GM19240 (cell line): ENCODE results near the gene TBC1D13.
"Not testable (repeated sequence)": the region's sequence is repeated elsewhere in the genome, so short reads cannot be mapped to it uniquely, and the experiment has no call there.

Experiments
- DNase-seq: peaks from one replicate; pipeline ENCODE4 v3.0.0; 2011; ENCODE audit warnings: low spot score; ENCODE audit not compliant: insufficient read length

TBC1D13 gene

DNA sequence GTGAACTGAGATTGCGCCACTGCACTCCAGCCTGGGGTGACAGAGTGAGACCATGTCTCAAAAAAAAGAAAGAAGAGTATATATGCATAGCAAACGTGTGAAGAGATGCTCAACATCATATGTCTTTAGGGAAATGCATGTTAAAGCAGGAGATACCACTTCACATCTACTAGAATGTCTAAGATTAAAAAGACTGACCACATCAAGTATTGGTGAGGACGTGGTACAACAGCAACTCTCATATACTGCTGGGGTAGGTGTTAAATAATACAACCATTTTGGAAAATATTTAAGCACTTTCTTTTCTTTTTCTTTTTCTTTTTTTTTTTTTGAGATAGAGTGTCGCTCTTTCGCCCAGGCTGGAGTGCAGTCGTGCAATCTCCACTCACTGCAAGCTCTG is 1.6 kb upstream of the TBC1D13 start:
- no peak for DNase-seq

DNA sequence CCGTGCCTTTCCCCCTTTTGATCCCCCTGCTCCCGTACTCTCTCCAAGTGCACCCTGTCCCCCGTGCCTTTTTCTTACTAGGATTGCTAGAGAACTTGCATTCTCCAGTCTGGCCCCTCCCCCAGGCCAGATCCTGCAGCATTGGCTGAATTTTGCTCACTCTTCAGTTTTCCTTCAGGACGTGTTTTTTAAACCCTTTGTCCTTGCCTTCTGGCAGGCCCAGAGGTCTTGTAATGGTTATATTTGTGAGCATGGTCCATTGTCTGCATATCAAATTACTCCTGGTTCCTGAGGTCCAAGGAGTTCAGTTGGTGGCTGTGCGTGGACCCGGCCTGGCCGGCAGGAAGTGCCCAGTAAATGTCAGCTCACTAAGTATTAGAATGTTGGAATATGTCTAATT is 606 bp downstream of the TBC1D13 start:
- DNase-seq: no peak

DNA sequence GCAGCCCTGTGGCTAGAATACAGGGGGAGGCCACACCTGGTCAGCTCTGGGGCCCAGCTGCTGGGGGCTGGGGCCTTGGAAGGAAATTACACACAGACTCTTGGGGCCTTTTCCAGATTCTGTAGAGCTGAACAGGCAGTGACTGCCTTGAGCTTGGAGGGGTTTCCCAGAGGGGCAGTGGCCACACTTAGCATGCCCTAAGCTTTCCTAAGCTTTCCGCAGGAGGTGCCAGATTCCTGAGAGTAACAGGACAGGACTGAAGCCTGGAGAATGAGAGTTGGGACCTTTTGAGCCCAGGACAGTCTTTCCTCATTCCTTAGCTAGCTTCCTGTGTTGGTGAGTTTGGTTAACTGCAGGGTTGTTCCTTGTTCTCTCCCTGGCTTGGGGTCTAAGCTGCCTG is 1.4 kb downstream of the TBC1D13 start:
- no peak for DNase-seq

DNA sequence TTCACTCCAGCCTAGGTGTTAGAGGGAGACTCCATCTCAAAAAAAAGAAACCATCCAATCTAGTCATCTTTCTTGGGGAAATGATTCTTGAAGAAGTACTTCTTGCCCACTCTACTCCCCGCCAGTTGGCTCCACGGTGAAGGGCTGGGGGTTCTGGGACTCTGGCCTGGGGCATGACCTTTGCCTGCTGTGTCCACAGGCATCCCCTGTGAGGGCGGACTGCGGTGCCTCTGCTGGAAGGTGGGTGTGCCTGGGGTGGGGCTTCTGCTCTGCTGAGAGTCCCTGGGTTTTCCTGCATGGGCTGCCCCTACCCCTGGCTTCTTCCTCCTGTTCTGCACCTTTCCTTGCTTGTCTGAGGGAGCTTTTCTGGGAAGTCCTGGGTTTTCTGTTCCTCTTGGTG is 3.5 kb downstream of the TBC1D13 start:
- DNase-seq: no peak

DNA sequence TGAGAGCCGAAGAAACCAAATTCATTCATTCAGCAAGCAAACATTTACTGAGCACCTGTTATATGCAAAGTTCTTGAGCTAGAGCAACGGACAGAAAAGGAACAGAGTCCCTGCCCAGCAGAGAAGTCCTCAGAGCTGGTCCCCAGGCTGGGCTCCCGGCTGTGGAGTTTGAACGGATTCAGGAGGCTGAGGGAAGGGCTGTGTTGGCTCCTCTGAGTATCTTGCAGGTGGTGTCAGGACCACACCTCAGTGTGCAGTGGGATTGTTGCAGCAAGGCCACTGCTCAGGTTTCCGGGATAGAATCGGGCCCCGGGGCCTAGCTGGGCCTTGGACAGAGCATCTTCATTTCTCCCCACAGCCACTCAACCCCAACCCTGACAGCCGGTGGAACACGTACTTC is 5.1 kb downstream of the TBC1D13 start:
- no peak for DNase-seq

DNA sequence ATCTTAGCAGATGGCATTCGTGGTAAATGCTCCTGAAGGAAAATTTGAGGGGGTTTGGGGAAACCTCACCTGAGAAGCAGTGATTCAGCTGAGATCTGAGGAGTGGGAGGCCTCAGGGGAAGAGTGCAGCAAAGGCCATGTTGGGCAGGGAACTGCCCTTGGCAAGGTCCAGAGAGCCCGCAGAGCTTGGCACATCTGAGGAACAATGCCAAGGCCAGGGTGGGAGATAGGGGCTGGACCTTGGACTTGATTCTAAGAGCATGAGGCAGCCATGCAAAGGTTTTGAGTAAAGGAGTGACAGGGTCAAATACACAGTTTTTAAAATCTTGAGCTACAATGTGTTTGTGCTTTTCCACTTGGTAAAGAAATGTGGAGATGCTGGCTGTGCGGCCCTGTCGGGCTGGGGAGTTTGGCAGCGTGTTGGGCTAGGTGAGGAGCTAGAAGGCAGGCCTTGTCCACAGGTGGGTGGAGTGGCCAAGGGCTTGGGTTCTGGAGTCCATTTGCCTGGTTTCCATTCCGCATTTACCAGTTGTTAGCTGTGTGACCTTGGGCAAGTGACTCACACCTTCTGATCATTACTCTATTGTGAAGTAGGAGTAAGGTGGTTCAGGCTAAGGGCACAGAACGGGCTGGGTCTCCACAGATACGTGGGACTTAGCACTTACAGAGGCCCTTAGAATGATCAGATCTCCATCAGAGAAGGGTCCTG is 6.1 kb downstream of the TBC1D13 start:
- no peak for DNase-seq

DNA sequence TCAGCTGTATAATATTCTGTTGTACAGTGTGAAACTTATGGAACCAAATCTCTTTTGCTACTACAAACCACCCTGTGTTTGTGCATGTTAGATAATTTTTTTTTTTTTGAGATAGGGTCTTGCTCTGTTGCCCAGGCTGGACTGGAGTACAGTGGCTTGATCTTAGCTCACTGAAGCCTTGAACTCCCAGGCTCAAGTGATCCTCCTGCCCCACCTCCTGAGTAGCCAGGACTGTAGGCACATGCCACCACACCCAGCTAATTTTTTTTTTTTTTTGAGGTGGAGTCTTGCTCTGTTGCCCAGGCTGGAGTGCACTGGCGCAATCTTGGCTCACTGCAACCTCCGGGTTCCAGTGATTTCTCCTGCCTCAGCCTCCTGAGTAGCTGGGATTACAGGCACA is 7.9 kb downstream of the TBC1D13 start:
- DNase-seq: not testable (repeated sequence)

DNA sequence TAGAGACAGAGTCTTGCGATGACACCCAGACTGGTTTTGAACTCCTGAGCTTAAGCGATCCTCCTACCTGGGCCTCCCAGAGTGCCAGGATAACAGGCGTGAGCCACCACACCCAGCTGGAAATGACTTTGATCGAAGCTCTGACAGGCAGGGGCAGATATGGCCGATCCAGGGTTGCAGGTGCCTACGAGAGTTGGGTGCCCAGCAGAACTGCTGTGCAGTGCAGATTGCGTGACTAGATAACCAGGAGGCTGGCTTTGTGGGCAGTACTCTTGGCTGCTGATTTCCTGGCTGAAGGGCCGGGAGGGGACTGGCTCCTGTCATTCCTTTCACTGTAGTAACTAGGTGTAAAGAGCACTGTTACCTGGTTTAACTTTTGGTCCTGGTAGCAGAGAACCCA is 11.8 kb downstream of the TBC1D13 start:
- no peak for DNase-seq

DNA sequence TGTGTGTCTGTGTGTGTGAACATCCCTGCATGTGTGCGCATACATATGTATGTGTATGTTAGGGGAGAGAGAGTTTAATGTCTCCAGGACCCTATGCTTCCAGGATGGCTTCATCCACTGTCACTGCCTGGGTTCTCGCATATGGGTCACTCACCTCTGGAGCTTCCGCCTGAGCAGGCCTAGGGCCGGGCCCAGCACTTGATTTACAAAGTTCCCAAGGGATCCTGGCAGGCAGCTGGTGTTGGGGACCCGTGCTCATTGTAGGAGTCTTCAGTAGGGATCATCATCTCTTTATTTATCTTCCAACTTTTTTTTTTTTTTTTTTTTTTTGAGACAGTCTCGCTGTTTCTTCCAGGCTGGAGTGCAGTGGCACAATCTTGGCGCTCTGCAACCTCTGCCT is 13.0 kb downstream of the TBC1D13 start:
- DNase-seq: no peak

DNA sequence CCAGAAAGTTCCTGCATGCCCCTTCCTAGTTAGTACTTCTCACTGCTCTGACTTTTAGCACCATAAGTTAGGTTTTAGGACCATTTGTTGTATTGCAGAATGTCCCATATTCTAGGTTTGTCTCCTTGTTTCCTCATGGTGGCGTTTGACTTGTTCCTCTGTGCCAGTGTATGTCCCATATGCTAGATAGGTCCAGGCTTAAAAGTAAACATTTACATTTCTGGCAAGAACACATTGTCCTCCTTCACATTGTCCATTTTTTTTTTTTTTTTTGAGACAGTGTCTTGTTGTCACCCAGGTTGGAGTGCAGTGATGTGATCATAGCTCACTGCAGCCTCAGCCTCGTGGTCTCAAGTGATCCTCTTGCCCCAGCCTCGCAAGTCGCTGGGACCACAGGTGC is 15.4 kb downstream of the TBC1D13 start:
- DNase-seq: no peak

DNA sequence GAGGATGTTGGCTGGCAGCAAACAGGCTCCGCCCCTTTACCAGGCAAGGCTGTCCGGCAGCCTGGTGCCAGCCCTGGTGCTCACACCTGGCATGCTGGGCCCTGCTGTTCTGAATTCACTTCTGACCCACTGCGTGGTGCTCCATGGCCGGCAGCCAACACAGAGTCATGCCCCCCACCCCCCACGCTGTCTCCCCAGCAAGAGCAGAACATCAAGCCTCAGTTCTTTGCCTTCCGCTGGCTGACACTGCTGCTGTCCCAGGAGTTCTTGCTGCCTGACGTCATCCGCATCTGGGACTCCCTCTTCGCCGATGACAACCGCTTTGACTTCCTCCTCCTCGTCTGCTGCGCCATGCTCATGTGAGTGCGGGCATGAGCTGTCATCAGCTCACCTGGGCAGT is 18.6 kb downstream of the TBC1D13 start:
- DNase-seq: no peak

DNA sequence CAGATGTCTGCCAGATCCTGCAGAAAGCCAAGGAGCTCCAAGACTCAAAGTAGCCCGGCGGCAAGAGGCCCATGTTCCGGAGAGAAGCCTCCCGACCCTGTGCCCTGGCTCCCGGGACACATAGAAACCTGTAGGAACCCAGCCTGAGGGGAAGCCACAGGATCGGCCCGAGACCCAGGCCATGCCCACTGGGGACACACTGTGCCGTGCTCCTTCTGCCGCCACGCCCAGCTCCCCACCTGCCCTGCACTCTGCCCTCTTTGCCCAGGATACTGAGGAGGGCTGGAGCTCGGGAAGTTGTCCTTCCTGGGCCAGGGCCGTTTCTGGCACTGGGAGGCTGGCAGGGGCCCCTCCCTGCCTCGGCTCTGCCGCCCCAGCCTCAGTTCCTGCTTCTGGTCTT is 20.8 kb downstream of the TBC1D13 start:
- no peak for DNase-seq

DNA sequence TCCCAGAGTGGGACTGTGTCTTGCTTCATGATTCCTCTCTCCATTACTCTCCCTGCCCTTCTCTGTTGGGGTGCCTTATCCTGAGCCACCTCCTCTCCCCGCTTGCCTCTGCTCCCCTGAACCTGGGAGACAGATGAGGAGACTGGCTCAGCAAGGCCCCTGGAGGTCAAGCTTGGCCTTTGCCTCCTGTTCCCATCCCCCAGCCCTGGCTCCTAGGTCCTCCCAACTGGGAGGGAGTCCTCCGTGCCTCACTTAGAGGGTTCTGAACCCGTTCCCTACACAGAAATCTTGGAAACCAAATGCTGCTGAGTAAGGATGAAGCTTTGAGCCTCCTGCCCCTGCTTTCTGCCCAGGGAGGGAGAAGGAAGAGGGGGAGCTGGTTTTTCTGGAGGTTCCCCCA is 21.5 kb downstream of the TBC1D13 start:
- no peak for DNase-seq

DNA sequence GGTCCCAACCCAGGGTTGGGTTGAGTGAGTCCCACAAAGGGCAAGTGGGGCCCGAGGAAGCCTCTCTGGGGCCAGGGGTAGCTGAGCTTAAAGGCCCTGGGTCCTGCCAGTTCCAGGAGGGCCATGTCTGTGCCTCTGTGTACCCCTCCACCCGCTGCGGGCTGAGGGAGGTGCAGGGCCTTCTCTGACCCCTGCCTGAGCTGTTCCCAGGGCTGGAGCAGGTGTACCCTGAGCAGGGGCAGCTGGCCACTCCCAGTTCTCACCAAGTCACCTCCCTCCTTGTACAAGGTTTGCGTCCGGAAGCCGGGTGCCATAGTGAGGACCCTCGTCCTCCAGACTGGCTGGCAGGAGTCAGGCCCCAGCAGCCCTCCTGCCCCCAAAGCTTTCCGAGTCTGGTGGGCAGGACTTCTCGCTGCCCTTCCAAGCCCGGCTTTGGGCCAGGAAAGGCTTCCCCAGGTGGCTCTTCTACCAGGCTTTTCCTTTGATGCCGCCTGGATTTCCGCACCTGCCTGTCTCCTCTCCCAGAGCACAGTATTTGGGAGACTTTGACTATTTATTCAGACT is 22.1 kb downstream of the TBC1D13 start:
- no peak for DNase-seq

DNA sequence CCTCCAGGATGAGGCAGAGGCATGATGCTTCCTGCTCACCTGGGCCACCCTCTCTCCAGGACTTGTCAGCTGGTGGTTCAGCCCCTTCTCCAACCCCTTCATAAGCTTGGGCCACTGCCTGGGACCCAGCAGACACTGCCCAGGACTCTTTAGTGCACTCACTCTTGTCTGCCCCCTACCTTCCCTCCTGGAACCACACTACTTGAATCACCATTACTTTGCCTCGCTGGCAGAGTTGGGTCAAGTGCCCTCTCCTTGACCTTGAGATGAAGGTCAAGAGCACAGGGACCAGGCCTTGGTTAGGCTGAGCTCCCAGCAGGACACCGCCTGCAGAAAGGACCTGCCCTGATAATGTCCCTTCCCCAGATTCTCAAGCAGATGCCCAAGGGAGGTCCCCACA is 22.8 kb downstream of the TBC1D13 start:
- DNase-seq: no peak

DNA sequence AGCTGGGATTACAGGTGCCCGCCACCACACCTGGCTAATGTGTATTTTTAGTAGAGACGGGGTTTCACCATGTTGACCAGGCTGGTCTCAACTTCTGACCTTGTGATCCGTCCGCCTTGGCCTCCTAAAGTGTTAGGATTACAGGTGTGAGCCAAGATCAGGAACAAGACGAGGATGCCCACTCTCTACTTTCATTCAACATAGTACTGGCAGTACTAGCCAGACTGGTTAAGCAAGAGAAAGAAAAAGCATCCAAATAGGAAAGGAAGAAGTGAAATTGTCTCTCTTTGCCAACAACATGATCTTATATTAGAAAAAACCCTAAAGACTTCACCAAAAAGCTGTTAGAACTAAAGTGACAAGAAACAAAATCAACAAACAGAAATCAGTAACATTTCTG is 23.8 kb downstream of the TBC1D13 start:
- no peak for DNase-seq

DNA sequence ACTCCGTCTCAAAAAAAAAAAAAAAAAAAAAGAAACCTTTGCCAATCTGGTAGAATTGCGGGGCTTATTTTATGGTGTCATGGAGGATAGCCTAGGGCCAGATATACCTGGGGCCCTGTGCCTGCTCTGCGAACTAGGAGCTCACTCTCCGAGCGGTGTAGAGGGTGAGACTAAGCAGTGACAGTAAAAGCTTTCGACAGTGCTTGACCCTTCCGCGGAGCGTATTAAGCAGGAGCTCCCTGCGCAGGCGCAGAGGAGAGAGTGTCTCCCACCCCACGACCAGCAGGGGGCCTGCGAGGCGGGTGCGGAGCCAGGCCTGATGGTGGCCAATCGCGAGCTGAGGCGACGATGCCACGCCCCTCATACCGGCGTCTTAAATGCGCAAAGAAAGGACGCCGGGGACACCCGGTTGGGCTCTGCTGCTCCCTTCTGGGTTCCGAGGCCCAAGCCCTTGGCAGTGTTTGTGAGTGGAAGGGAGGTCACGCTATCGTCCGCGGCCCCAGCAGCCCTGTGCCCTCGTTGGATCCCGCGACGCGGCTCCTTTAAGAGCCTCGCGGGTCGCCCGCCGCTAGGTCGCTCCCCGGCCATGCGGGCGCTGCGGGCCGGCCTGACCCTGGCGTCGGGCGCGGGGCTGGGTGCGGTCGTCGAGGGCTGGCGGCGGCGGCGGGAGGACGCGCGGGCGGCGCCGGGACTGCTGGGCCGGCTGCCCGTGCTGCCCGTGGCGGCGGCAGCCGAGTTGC is 31.2 kb downstream of the TBC1D13 start, which contains the start of gene ENDOG:
Gene ENDOG, plus strand, starts transcription at position 402 of the 740 bp plus-strand sequence. Its CDS starts 185 bp downstream, at position 587.
- DNase-seq: peak; percentile 100

DNA sequence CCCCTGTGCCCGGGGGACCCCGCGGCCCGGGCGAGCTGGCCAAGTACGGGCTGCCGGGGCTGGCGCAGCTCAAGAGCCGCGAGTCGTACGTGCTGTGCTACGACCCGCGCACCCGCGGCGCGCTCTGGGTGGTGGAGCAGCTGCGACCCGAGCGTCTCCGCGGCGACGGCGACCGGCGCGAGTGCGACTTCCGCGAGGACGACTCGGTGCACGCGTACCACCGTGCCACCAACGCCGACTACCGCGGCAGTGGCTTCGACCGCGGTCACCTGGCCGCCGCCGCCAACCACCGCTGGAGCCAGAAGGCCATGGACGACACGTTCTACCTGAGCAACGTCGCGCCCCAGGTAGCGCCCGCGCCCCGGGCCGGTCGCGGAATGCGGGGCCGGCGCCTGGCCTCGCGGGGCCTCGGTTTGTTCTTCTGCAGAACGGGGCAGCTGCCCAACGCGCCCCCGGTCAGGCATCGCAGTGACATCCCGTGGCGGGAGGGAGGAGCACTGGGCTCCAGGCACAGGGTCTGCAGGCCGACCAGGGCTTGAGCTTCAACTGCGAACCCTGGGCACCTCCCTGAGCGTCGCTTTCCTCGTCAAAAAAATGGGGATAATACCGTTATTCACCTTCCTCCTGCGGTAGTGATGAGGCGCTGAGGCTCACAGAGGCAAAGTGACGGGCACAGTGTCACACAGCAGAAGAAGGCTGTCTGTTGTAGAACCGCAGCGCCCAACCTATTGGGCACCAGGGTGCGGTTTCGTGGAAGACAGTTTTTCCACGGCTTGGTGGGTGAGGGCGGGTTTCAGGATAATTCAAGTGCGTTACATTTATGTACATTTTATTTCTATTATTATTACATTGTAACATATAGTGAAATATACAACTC is 32.0 kb downstream of the TBC1D13 start:
- peak; percentile 30 for DNase-seq

DNA sequence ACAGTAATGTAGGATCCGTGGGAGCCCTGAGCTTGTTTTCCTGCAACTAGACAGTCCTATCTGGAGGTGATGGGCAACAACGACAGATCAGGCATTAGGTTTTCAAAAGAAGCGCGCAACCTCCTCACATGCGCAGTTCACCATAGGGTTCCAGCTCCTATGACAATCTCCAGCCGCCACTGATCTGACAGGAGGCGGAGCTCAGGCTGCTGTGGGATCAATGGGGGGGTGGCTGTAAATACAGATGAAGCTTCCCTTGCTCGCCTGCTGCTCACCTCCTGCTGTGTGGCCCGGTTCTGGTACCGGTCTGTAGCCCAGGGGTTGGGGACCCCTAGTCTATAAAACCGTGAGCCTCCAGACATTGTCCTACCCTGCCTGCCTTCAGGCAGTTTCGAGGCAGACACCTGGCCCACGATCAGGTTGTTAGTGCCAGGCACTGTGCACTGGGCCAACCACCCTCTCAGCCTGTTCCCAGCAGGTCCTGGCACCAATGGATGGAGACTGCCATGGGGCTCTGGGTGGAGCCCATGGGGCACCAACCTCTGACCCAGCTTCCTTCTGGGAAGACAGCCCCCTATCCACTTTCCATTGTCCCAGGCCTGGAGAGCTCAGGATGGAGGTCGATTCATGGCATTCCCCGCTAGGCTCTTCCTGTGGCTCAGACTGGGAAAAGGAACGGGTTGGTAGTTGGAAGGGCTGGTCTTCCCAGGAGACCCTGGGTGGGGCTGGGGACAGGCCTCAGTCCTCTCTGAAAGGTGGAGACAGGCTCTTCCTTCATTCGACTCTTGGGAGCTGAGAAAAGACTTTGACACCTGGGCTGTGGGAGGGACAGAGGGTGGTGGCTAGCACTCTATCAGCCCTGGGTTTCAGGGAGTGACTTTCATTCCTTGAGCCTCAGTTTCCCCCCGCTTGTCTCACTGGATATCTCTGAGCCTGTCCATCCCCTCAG is 32.9 kb downstream of the TBC1D13 start:
- DNase-seq: no peak
